Activated T-cell treated with anti-CD3 and anti-CD28 coated beads, Interleukin-2, amount 50 U/mL, for 4 hours (primary cell): ENCODE data around the gene OVOL1. TPM values are rescaled to one million over a fixed set of nuclear protein-coding genes. Genes with fewer than 3 reads are reported as not detected.
A peak's percentile ranks its signal among the peaks of the same experiment; 100 is the strongest.
"Not testable (repeated sequence)": the region's sequence is repeated elsewhere in the genome, so short reads cannot be mapped to it uniquely, and the experiment has no call there.

Source experiments
- ATAC-seq, 2 donors: fragments of 200-7000 bp; cut with Tn5 transposase; one replicate each; pipeline ENCODE4 v1.10.0; 2021
- DNase-seq: peaks from one replicate; pipeline ENCODE4 v3.0.0-alpha.2; 2020
- H3K27me3 Mint-ChIP-seq: one replicate; pipeline ENCODE4 v1.8.0; 2021; ENCODE audit warnings: low read depth, mixed read lengths
- H3K36me3 Mint-ChIP-seq: one replicate; pipeline ENCODE4 v1.8.0; 2022; ENCODE audit warnings: mixed read lengths; ENCODE audit not compliant: insufficient read depth
- H3K4me1 Mint-ChIP-seq: one replicate; pipeline ENCODE4 v1.8.0; 2021; ENCODE audit warnings: low read depth, mixed read lengths
- H3K4me3 Mint-ChIP-seq: one replicate; pipeline ENCODE4 v1.8.0; 2021; ENCODE audit warnings: mild to moderate bottlenecking, moderate library complexity, mixed read lengths
- H3K9me3 Mint-ChIP-seq: one replicate; pipeline ENCODE4 v1.8.0; 2021; ENCODE audit warnings: mixed read lengths
- total RNA-seq, 3 donors: library from RNA; stranded (reverse); gene quantifications; one replicate each; pipeline ENCODE4 v1.2.1, GENCODE V29; 2021

The OVOL1 gene
- total RNA-seq, 3 donors from 2014 or later, result 0.05 TPM; not detected in 1

DNA sequence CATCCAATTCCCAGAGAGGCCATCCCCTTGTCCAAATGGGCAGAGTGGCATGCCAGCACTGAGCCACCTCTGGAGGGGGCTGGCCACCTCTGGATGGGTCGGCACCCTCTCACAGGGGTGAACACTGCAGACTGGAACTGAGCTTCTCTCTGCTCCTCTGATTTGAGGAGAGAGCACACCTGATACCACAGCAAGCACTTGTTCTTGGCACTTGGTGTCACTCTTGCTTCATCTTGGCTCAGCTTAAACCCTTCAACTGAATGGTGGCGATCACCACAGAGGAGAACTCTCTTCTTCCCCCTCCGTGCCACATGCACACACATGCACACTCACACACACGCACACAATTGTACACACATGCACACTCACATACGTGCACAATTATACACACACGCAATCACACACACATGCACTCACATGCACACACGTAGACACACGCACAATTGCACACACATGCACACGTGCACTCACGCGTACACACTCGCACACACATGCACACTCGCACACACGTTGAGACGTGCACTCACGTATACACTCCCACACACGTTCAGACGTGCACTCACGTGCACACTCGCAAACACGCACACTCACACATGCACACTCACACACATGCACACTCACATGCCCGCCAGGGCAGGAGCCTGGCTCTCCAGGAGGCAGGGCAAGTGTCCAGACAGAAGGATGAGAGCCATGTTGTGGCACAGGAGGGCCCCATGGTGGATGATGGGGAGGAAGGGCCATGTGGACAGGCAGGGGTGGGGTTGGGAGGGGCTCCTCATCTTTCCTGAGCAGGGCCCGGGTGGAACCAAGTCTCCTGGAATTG lies 23.4 kb downstream of the OVOL1 start:
- DNase-seq (no peak), ATAC-seq (peak; percentile 57 to 62)
- Mint-ChIP-seq H3K9me3 (no peaks in the 10 kb centered on the region), H3K4me3 (no peak overlapping the region), H3K4me1 (no peaks in the 10 kb centered on the region), H3K36me3 (no peaks in the 10 kb centered on the region), H3K27me3 (peaks cover 4% of the 10 kb centered on the region)

DNA sequence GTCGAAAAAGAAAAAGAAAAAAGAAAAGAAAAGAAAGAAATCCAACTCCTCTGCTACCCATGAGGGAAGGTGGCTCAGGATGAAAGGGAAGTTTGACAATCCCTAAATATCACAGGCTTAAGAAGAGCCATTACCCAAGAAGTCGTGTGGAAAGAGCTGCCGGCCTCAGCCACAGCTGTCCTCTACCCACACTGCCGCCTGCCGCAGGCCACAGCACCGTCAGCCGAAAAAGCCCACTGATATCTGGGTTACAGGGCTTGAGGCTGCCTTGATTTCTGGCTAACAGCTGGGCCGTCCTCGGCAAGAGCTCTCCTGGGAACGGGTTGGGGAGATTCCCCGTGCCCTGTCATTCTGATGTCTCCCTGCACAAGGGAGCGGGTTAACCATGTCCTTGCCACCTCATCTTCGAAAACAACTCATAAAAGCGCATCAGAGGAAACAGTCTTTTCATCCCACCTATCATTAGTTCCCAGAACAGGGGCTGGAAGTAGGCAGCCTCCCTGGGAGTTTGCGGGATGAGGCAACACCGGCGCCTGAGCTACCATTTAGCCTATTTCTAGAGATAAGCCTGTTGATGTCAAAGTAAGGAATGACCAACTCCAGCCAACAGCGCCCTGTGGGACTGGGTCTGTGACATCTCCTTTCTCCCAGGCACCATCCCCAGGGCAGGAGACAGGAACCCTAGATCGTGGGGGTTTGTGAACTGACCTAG lies 25.1 kb downstream of the OVOL1 start:
- H3K36me3 Mint-ChIP-seq, result no peaks in the 10 kb centered on the region
- peaks cover 2% of the 10 kb centered on the region for H3K27me3 Mint-ChIP-seq
- H3K4me1 Mint-ChIP-seq, result peaks cover under 1% of the 10 kb centered on the region
- no peak overlapping the region for H3K4me3 Mint-ChIP-seq
- DNase-seq (no peak), ATAC-seq (no peak)
- no peaks in the 10 kb centered on the region for H3K9me3 Mint-ChIP-seq

DNA sequence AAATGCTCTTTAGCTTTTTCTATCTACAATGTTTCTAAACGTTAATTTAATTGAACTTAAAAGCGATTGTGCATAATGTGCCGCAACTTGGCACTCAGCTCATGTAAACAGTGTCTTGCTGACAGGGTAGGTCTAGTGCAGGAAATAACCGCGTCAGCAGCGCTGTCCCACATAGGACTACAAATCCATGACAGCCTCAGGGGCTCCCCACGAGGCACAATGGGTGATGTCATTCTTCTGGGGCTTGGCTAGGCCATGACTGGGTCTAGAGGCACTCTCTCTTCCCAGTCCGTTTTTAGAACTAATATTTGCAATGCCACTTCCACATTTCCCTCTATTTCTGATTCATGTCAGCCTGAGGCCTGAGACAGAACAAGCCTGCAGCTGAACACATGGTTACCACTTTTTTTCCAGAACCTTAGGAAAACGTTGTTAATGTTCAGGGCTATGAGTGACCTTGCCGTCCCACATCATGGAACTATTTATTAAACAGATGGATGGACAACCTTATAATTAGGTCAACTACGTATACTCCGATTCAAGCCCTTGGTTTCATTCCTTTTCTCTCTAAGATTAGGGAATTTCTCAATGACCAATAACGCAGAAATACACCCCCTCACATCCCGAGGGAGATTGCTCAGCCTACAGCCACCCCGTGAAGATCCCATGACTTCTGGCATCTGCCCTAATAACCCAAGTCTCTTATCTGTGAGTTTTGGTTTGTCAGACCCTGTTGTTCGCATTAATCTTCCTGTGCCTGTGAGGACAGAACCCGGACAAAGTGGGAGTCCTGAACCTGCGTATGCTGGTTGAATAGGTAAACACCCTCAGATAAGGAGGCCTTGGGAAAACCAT lies 27.5 kb downstream of the OVOL1 start:
- H3K4me3 Mint-ChIP-seq, result no peak overlapping the region
- no peak for DNase-seq
- H3K4me1 Mint-ChIP-seq, result peaks cover 11% of the 10 kb centered on the region
- H3K9me3 Mint-ChIP-seq, result no peaks in the 10 kb centered on the region
- no peaks in the 10 kb centered on the region for H3K27me3 Mint-ChIP-seq
- no peaks in the 10 kb centered on the region for H3K36me3 Mint-ChIP-seq
- no peak for ATAC-seq

DNA sequence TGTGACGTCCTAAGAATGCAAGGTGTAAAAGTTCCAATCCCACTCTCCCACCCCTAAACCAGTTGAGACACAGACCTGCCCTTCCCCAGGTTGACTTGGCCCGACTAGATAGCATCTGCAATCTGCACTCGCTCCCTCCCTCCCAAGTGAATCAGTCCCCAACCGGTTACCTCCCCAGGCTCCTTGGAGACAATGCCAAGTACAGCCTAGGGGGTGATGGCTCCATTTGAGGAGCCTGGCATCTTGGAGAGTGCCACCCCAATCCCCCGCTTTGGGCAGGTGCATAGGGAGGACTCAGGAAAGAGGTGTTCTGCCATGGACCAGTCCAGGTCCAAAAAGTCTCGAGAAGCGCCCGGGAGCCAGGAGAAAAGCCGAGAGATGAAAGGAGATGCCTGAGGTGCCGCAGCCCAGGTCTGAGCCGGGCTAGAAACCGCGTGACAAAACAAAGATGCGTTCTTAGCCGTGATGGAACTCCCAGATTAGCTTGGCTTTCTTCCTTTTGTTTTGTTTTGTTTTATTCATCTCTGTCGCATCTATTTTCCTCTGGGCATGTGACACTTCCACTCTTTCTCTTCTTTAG lies 28.2 kb downstream of the OVOL1 start:
- H3K4me3 Mint-ChIP-seq, result no peak overlapping the region
- no peaks in the 10 kb centered on the region for H3K27me3 Mint-ChIP-seq
- no peak for DNase-seq
- H3K36me3 Mint-ChIP-seq, result no peaks in the 10 kb centered on the region
- no peaks in the 10 kb centered on the region for H3K9me3 Mint-ChIP-seq
- no peak for ATAC-seq
- H3K4me1 Mint-ChIP-seq, result peaks cover 11% of the 10 kb centered on the region

DNA sequence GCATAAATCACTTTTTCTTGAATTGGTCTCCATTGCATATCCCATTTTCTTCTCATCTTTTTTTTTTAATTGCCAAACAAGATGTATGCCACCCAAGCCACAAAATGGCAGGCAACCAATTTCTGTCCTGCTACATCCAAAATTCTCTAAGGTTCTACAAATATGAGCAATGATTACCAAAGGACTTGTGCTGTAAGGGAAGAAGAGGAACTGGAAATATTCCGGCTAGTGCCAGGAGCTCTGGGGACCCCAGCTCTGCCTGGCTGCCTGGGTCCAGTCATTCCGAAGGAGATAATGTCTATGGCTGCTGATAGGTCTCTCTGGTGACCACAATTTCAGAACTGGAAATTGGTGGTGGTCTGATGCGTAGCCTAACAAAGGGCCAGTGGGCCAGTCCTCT lies 29.8 kb downstream of the OVOL1 start:
- DNase-seq (no peak), ATAC-seq (no peak)
- Mint-ChIP-seq H3K4me1 (peaks cover 11% of the 10 kb centered on the region), H3K27me3 (no peaks in the 10 kb centered on the region), H3K9me3 (no peaks in the 10 kb centered on the region), H3K4me3 (peak overlapping the region; percentile 80), H3K36me3 (no peaks in the 10 kb centered on the region)

DNA sequence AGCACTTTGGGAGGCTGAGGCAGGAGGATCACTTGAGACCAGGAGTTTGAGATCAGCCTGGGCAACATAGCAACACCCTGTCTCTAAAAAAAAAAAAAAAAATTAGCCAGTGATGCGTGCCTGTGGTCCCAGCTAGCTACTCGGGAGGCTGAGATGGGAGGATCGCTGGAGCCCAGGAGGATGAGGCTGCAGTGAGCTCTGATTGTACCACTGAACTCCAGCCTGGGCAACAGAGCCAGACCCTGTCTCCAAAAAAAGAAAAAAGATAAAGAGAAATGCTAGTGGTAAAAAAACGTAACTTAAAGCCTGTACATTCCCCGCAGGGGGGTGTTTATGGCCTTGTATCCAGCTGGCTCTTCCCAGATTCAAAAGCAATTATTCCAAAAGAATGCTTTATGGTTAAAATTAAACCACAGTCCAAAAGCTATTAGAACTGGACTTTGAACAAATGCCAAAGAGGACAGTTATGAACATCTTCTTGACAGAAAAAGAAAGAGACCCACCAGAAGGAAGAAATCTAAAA lies 30.5 kb downstream of the OVOL1 start:
- Mint-ChIP-seq H3K4me1 (peaks cover 11% of the 10 kb centered on the region), H3K27me3 (no peaks in the 10 kb centered on the region), H3K9me3 (no peaks in the 10 kb centered on the region), H3K4me3 (peak overlapping the region; percentile 80), H3K36me3 (no peaks in the 10 kb centered on the region)
- DNase-seq (no peak), ATAC-seq (no peak)

DNA sequence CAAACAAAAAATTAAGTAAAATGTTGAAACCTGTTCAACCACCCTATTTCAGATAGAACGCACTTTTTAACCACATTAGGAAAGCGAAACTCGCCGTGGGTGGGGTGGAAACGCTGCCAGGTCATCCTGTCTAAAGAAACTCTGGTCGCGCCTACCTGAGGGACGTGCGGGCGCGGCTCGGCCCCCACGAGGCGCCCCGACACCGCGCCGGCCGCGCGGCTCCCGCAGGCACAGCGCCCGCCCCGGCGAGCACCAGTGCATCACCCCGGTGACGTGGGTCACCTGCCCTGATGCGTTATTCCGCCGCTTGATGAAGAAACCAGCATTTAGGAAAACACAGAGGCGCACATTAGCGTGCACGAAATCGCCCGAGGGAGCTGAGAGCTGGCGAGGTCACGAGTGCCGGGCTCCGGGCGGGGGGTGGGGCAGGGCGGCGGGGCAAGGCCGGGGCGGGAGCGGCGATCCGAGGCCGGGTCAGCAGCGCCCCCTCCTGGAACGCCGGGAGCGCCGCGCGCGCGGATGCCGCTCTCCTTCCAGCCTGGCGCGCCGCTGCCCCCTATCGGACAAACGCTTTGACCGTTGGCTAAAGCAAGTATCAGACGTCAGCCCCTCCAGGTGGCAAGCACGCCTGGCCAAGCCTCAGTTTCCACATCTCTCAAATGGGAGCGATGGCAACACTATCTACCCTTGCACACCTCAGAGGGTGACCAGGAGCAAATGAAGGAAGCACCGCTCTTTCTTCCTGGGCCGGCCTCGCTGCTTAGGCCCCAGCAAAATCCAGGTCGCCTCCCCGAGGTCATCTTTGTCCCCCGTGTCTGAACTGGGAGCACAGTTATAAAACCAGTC lies 31.2 kb downstream of the OVOL1 start:
- Mint-ChIP-seq H3K27me3 (no peaks in the 10 kb centered on the region), H3K4me3 (peak overlapping the region; percentile 80), H3K9me3 (no peaks in the 10 kb centered on the region), H3K36me3 (no peaks in the 10 kb centered on the region), H3K4me1 (peaks cover 11% of the 10 kb centered on the region)
- ATAC-seq (peak; percentile 94 to 96), DNase-seq (peak; percentile 93)

DNA sequence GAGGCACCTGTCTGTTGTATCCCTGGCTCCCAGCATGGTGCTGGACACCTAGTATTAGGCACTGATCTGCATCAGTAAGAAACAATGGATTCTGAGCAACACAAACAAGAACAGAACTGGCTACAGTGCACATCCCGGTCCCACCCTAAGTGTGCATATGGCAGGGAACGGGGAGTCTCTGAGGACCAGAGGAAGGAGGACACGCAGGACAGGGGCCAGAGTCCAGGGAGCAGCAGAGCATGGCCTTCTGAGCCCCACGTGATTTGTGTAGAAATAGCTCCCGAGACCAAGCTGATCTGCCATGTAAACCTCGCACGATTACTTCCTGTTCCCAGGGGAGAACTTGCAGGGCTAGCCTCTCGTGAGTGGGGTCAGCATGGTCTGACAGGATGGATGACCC lies 34.2 kb downstream of the OVOL1 start:
- H3K9me3 Mint-ChIP-seq, result no peaks in the 10 kb centered on the region
- DNase-seq (no peak), ATAC-seq (no peak)
- peaks cover 11% of the 10 kb centered on the region for H3K4me1 Mint-ChIP-seq
- H3K36me3 Mint-ChIP-seq, result no peaks in the 10 kb centered on the region
- H3K4me3 Mint-ChIP-seq, result no peak overlapping the region
- no peaks in the 10 kb centered on the region for H3K27me3 Mint-ChIP-seq

DNA sequence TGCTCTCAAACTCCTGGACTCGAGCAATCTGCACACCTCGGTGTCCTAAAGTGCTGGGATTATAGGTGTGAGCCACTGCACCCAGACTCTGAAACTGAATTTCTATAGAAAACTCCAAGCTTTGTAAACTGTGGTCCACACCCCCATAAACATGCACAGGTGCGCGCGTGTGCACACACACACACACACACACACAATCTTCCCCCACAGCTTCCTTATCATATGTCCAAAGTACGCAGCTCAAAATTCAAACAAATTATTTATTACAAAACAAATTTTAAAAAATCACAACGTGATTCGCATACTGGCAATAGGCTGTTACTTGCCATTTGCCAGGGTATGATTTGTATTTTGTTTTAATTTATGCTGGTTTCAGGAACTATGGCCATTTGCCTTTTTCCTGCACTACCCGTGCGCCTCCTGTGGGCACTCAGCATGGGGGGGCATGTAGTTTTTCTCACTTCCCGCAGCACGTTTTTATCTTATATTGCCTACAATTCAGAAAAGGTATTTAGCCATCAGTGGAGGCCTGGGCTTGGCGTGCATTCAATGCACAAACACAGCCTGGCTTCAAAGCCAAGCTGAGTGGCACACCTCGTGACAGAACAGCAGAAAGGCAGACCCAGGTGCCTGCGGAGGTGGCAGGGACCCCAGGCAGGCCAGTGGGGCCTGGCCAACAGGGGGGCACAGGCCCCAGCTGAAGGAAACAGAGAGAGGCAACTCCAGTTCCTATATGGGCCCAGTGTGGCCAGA lies 36.1 kb downstream of the OVOL1 start:
- H3K4me3 Mint-ChIP-seq, result no peak overlapping the region
- no peak for ATAC-seq
- no peaks in the 10 kb centered on the region for H3K27me3 Mint-ChIP-seq
- peaks cover 3% of the 10 kb centered on the region for H3K4me1 Mint-ChIP-seq
- no peak for DNase-seq
- no peaks in the 10 kb centered on the region for H3K9me3 Mint-ChIP-seq
- H3K36me3 Mint-ChIP-seq, result no peaks in the 10 kb centered on the region

DNA sequence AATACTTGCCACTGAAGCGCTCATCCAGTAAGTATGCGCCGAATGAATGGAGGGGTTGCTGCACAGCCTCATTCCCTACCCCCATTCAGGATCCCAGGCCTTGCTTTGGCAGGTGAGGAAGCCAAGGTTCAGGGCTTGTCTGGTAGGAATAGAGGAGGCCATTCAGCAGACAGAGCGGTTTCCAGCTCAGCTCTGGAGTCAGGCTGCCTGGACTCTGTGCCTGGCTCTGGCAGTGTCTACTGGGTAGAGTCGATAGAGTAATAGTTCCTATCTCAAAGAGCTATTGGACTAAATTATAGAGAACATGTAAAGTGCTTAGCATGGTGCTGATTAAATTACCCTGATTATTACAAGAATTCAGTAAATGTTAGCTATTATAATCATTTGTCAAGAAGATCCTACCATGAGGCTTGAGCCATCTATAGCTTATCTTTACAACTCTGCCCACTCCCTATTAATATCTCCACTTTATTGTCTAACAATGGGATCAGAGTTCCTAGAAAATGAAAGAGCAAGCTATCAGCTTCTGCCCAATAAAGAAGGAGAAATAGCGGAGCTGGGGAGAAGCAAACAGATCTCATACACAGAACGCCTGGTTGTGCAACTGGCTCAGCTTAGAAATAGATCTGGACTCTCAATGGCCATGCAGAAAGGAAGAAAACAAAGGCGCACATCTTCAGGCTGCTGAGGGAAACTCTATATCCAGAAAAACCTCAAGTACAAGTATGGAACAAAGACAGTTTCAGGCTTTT lies 40.3 kb downstream of the OVOL1 start:
- Mint-ChIP-seq H3K27me3 (no peaks in the 10 kb centered on the region), H3K4me3 (no peak overlapping the region), H3K36me3 (no peaks in the 10 kb centered on the region), H3K4me1 (peaks cover 10% of the 10 kb centered on the region), H3K9me3 (no peaks in the 10 kb centered on the region)
- DNase-seq (no peak), ATAC-seq (no peak)

DNA sequence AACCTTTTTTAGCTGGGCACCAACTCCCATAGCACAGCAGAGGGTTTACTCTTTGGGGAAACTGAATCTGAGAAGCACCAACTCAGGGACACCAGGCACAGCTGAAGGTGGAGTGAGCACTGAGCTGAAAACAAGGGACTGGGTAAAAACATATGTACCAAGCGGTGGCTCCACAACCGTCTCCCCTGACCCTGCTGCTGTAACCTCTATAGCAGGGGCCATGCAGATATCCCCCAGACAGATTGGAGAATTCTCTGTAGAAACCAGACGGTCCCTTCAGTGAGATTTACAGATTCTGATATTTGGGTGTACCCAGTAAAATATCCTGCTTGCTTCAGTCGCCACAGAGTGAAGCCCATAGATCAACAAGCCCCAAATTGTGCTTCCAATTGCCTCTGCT lies 42.6 kb downstream of the OVOL1 start:
- Mint-ChIP-seq H3K27me3 (no peaks in the 10 kb centered on the region), H3K4me1 (peaks cover 18% of the 10 kb centered on the region), H3K4me3 (no peak overlapping the region), H3K9me3 (no peaks in the 10 kb centered on the region), H3K36me3 (no peaks in the 10 kb centered on the region)
- DNase-seq (no peak), ATAC-seq (no peak)

DNA sequence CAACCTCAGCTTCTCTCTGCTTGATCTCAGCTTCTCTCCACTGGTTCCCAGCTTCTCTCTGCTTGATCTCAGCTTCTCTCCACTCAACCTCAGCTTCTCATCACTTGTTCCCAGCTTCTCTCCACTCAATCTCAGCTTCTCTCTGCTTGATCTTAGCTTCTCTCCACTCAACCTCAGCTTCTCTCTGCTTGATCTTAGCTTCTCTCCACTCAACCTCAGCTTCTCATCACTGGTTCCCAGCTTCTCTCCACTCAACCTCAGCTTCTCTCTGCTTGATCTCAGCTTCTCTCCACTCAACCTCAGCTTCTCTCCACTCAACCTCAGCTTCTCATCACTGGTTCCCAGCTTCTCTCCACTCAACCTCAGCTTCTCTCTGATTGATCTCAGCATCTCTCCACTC lies 45.4 kb downstream of the OVOL1 start:
- Mint-ChIP-seq H3K4me3 (peak overlapping the region; percentile 37), H3K4me1 (peaks cover 18% of the 10 kb centered on the region)
- not testable (repeated sequence) for H3K36me3 Mint-ChIP-seq, H3K27me3 Mint-ChIP-seq, DNase-seq, H3K9me3 Mint-ChIP-seq, ATAC-seq
